Activated naive CD4-positive, alpha-beta T cell treated with anti-CD3 and anti-CD28 coated beads, Interleukin-2, amount 50 U/mL, for 72 hours (primary cell): Measurements from ENCODE around the gene ITM2B. TPM values are rescaled to one million over a fixed set of nuclear protein-coding genes. Genes with fewer than 3 reads are reported as not detected.

Experiments used
- ATAC-seq, 2 donors: fragments of 150-1000 bp; cut with Tn5 transposase; 2 replicates each; pipeline ENCODE4 v1.10.0; 2021; ENCODE audit warnings: mild to moderate bottlenecking in 2 of 2, moderate library complexity in 2 of 2
- DNase-seq, 2 donors: peaks; one replicate each; pipeline ENCODE4 v3.0.0; 2021 to 2022; ENCODE audit warnings: low spot score in 2 of 2
- H3K27ac Mint-ChIP-seq, 2 donors: one replicate each; pipeline ENCODE4 v1.8.0; 2022; ENCODE audit warnings: mild to moderate bottlenecking in 2 of 2, mixed read lengths in 2 of 2
- H3K36me3 Mint-ChIP-seq, 2 donors: one replicate each; pipeline ENCODE4 v1.8.0; 2022; ENCODE audit warnings: mixed read lengths in 2 of 2
- H3K9me3 Mint-ChIP-seq, 2 donors: one replicate each; pipeline ENCODE4 v1.8.0; 2022; ENCODE audit warnings: mixed read lengths in 2 of 2
- total RNA-seq, 2 donors: library from RNA; stranded (reverse); gene quantifications; one replicate each; pipeline ENCODE4 v1.2.3, GENCODE V29; 2022

ITM2B gene
- total RNA-seq, 2 donors from 2014 or later: 72.8 to 146 TPM

DNA sequence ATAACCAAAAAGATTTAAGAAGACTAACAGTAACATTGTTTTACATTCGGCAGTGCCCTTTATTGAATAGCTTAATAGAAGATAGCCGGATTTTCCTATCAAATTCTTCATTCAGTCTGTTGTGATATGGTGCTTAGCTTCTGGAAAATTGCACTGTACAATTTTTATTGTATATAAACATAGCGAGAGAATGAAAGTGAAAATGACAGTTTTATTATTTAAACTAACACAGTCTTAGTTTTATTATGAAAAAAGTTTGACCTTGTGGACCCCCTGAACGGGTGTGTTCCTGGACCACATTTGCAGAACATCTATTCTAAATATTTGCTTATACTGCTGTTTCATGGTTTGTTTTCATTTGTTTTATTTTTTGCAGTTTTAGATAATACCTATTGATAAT lies 8.6 kb downstream of the ITM2B start:
- ATAC-seq (no peak), DNase-seq (no peak)
- Mint-ChIP-seq H3K36me3 (peaks cover 0 to 5% of the 10 kb centered on the region in 2 donors), H3K27ac (no peak overlapping the region), H3K9me3 (no peaks in the 10 kb centered on the region)

DNA sequence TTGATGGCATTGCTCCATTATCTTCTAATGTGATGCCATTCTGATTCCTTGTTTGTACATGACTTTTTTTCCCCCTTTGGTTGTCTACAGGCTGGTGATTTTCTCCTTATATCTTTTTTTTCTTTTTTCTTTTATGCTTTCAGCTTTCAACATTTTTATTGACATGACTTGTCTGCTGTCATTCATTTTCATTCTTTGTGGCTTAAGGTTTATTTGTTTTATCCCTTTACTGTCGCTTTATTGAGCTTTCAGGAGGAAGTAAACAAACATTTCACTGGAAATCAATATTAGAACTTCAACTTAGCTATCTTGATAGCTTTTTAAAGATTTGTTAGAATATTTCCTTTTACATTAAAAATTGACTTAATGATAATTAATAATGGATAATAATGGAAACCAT lies 9.7 kb downstream of the ITM2B start:
- Mint-ChIP-seq H3K9me3 (no peaks in the 10 kb centered on the region), H3K36me3 (peaks cover 0 to 5% of the 10 kb centered on the region in 2 donors), H3K27ac (peak overlapping the region in 1 of 2 donors; percentile 31)
- DNase-seq (no peak), ATAC-seq (no peak)

DNA sequence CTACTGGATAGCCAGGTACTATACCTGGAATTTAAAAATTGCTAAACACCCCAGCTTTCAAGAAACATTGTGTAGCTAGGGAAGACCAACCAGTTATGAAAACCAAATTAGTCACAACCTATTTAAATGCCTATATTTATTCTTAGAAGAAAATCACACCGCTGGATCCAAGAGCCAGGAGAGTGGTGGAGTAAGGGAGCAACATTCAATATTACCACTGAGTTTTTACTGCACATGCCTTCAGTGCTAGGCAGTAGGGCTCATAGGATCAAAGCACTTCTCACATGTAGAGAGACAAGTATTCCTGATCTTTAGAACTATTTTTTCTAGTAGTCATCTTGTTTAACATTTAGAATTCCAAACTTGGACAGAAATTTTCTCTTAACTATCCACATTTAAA lies 11.2 kb downstream of the ITM2B start:
- no peaks in the 10 kb centered on the region for H3K9me3 Mint-ChIP-seq
- no peak overlapping the region for H3K27ac Mint-ChIP-seq
- peaks cover 0 to 5% of the 10 kb centered on the region in 2 donors for H3K36me3 Mint-ChIP-seq
- DNase-seq (no peak), ATAC-seq (no peak)

DNA sequence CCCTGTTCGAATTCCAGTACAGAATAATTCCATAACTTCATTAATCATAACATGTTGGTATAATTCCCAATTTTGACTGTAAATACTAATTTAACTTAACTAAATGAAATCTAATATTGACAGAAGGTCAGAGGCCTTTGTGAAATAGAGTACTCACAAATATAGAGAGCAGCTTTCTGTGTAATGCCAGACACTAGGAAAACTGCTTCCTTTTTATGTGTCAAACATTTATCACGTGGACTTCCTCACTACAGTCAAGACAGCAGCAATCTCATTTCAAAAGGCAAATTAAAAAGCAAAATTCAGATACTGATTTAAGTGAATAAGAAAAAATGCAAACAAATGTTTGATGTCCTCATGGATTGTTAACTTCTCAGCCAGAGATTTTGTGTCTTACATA lies 13.1 kb downstream of the ITM2B start:
- ATAC-seq: no peak

DNA sequence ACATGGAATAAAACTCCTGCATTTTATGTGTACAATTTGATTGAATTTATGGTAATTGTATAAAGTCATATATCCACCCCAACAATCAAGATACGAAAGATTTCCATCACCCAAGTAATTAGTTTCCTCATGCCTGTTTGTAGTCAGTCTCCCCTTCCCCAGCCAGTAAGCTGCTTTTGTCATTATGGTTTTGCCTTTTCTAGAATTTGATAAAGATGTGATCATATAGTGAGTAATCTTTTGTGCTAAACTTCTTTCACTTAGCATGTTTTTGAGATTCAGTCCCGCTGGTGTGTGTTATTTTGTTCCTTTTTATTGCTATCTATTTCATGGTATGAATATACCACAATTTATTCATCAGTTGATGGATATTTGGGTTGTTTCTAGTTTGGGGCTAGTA lies 16.0 kb downstream of the ITM2B start:
- DNase-seq (no peak), ATAC-seq (peak; percentile 93 to 98)
- peak overlapping the region in 1 of 2 donors; percentile 53 for H3K27ac Mint-ChIP-seq
- no peaks in the 10 kb centered on the region for H3K9me3 Mint-ChIP-seq
- H3K36me3 Mint-ChIP-seq: peaks cover 4 to 11% of the 10 kb centered on the region in 2 donors

More for the DNA sequence above, 13.1 kb downstream of the ITM2B start:
- H3K36me3 Mint-ChIP-seq: no peaks in the 10 kb centered on the region
- no peaks in the 10 kb centered on the region for H3K9me3 Mint-ChIP-seq
- DNase-seq: no peak
- peak overlapping the region in 1 of 2 donors; percentile 32 for H3K27ac Mint-ChIP-seq

DNA sequence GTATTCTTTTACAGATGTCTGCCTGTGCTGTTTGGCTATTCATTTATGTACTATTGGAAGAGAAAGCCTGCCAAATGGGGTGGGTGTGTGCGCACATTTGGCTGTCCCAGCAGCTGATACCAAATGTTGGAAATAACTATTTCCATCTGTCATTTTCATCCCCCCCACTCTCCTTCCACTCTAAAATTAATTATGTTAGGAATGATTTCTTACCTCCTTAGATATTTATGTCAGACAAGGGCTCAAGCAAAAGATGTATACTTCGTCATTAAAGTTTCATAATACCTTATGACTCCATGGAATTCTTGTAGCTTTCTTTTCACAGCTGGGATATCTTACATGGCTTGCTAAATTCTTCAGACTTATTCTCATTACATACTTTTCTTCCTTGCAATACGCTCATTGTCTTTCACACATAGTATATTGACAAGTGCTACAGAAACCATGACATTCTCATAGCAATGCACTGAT lies 18.6 kb downstream of the ITM2B start:
- Mint-ChIP-seq H3K9me3 (no peaks in the 10 kb centered on the region), H3K36me3 (peaks cover 8 to 21% of the 10 kb centered on the region in 2 donors), H3K27ac (no peak overlapping the region)
- ATAC-seq (no peak), DNase-seq (no peak)

DNA sequence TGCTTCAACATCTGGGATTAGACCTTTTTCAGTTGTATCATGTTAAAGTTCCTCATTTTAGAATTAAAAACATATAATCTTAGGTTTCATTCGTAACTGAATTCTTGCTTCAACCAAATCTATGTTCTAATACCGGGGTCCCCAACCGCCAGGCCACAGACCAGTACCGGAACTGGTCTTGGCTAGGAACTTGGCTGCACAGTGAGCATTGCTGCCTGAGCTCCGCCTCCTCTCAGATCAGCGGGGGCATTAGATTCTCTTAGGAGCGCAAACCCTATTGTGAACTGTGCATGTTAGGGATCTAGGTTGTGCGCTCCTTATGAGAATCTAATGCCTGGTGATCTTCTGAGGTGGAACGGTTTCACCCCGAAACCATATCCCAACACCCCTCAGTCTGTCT lies 19.2 kb downstream of the ITM2B start:
- no peak for ATAC-seq
- DNase-seq: no peak
- H3K36me3 Mint-ChIP-seq: peaks cover 9 to 21% of the 10 kb centered on the region in 2 donors
- H3K27ac Mint-ChIP-seq: no peak overlapping the region
- no peaks in the 10 kb centered on the region for H3K9me3 Mint-ChIP-seq

DNA sequence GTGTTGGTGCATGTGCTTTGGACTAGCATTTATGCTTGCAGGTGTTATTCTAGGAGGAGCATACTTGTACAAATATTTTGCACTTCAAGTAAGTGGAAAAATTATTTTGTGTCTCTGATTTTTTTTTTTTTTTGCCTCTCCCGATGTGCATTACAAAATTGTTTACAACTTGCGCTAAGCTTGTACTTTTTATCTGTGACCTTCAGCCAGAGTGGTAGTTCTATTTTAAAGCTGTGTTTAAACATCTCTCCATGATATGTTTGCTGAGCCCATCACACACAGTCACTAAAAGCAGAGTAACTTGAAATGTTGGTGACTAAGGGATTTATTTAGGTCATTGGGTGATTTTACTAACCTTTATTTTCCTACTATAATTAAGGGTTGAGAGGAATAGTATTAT lies 20.8 kb downstream of the ITM2B start:
- no peaks in the 10 kb centered on the region for H3K9me3 Mint-ChIP-seq
- DNase-seq (no peak), ATAC-seq (no peak)
- peaks cover 9 to 37% of the 10 kb centered on the region in 2 donors for H3K36me3 Mint-ChIP-seq
- H3K27ac Mint-ChIP-seq: no peak overlapping the region

DNA sequence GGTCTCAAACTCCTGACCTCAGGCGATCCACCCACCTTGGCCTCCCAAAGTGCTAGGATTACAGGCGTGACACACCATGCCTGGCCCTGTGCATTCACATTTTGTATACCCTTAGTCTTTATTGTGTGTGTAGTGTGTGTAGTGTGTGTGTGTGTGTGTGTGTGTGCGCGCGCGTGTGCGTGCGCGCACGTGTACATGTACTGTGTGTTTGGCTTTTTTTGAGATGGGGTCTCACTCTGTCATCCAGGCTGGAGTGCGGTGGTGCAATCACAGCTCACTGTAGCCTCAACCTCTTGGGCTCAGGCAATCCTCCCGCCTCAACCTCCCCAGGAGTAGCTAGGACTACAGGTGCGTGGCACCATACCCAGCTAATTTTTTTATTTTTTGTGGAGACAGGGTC lies 22.1 kb downstream of the ITM2B start:
- no peak for DNase-seq
- Mint-ChIP-seq H3K27ac (no peak overlapping the region), H3K9me3 (no peaks in the 10 kb centered on the region), H3K36me3 (peaks cover 13 to 49% of the 10 kb centered on the region in 2 donors)
- ATAC-seq: no peak

DNA sequence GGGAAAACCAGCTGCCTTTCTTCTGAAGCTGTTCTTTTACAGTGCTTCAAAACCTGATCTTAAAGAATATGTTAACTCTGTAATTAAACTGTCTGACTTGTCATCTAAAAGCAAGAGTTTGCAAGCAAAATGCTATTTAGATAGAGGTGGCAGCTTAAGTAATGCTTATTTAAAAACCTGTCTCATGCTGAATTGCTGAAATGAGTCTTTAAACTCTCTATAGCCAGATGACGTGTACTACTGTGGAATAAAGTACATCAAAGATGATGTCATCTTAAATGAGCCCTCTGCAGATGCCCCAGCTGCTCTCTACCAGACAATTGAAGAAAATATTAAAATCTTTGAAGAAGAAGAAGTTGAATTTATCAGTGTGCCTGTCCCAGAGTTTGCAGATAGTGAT lies 22.9 kb downstream of the ITM2B start:
- Mint-ChIP-seq H3K36me3 (peaks cover 18 to 55% of the 10 kb centered on the region in 2 donors), H3K27ac (peak overlapping the region in 1 of 2 donors; percentile 3), H3K9me3 (no peaks in the 10 kb centered on the region)
- no peak for DNase-seq
- ATAC-seq: peak; percentile 41

DNA sequence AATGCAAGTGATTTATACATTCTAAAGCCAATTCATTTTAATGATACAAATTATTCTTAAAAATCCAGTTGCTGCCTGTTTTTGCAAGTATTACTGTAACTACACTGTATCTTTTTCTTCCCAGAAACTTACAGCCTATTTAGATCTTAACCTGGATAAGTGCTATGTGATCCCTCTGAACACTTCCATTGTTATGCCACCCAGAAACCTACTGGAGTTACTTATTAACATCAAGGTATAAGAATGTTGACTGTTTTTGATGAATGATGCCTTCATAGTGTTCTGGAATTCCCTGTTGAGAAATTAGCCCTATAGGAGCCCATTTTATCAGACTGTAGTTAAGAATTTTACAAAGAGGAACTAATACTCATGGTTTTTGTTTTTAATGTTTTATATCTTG lies 25.0 kb downstream of the ITM2B start:
- no peak for DNase-seq
- H3K36me3 Mint-ChIP-seq: peaks cover 24 to 59% of the 10 kb centered on the region in 2 donors
- H3K9me3 Mint-ChIP-seq: no peaks in the 10 kb centered on the region
- H3K27ac Mint-ChIP-seq: no peak overlapping the region
- ATAC-seq: no peak

DNA sequence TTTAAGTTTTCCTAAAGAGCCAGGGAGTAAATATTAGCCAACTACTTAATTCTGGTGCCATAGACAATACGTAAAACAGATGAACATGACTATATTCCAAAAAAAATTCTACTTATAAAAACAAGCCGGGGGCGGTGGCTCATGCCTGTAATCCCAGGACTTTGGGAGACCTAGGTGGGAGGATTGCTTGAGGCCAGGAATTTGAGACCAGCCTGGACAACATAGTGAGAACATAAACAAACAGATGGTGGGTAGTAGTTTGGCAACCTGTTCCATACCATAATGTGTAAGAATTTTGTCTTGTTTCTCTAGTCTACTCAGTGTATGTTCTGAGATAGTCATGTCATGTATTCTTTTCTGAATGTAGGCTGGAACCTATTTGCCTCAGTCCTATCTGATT lies 25.4 kb downstream of the ITM2B start:
- Mint-ChIP-seq H3K27ac (no peak overlapping the region), H3K36me3 (peaks cover 24 to 63% of the 10 kb centered on the region in 2 donors), H3K9me3 (no peaks in the 10 kb centered on the region)
- ATAC-seq (no peak), DNase-seq (no peak)

DNA sequence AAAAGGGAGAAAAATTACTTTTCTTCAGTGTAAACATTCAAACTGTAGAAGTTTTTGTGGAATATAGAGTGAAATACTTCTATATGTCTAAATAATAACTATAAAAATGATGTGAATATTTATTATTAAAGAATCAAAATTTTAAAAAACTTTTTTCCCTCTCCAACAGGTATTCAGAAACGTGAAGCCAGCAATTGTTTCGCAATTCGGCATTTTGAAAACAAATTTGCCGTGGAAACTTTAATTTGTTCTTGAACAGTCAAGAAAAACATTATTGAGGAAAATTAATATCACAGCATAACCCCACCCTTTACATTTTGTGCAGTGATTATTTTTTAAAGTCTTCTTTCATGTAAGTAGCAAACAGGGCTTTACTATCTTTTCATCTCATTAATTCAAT lies 28.0 kb downstream of the ITM2B start:
- Mint-ChIP-seq H3K36me3 (peaks cover 25 to 56% of the 10 kb centered on the region in 2 donors), H3K27ac (no peak overlapping the region), H3K9me3 (no peaks in the 10 kb centered on the region)
- DNase-seq: no peak
- no peak for ATAC-seq

DNA sequence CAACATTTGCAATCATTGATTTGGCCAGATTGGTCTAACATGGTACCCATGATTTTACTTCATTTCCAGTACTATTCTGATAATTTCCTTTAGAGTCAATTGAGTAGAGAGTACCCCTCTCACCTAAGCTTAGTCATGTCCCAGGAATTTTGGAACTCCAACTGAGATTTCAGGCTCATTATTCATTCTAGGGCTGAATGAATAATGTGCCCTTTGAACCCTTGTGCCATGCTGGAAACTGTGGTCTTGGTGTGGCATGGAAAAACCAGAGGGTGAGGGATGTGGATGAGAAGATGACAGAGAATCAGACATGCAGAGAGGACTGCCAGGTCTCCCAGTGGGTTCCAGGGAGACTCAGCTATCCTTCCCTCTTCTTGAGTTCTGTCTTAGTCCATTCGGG lies 30.2 kb downstream of the ITM2B start:
- Mint-ChIP-seq H3K9me3 (no peaks in the 10 kb centered on the region), H3K36me3 (peaks cover 21 to 46% of the 10 kb centered on the region in 2 donors), H3K27ac (no peak overlapping the region)
- DNase-seq (no peak), ATAC-seq (peak in 1 of 2 donors; percentile 9)

DNA sequence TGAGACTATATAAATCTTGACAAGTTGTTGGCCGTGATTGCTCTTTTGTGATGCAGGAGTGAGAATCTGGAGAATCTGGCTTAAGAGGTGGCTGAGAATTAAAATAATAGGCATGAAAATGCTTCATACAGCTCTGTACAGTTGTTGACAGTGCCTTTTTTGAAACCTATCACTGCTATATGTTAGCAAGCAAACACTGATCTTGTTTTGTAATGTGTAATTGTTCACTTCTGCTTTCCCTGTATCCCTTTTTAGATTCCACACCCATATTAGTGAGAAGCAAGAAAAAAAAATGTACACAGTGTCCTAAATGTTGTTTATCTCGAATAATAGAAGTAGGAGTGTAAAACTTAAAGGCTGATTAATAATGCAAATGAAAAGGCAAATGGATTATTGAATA lies 31.1 kb downstream of the ITM2B start:
- DNase-seq: no peak
- H3K36me3 Mint-ChIP-seq: peaks cover 21 to 46% of the 10 kb centered on the region in 2 donors

DNA sequence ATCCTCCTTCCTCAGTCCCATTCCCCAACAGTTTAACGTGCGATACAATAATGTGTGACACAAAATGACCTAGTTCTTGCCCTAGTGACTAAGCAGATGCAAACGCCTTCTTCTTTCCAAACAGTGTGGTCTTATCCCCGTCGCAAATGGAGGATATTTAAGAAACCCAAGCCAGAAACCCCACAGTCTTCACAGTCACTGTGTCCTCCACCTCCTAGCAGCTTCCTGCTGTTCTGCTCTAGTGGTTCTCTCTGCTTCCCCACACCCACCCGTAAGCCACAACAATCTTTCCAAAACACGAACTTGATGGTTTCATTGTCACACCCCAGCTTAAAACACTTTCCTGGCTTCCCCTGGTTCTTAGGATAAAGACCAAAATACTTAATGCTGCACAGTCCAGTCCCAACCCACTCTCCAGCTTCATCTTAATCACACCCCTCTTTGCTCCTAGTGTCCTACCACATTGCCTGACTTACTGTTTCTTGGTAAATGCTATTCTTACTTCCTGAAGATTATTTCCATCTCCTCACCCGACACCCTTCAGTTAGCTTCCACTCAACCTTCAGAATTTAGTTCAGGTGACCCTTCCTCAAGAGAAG lies 32.3 kb downstream of the ITM2B start:
- Mint-ChIP-seq H3K27ac (peak overlapping the region; percentile 7 to 46), H3K9me3 (peaks cover 0 to 7% of the 10 kb centered on the region in 2 donors), H3K36me3 (peaks cover 16 to 40% of the 10 kb centered on the region in 2 donors)
- ATAC-seq (peak; percentile 77 to 81), DNase-seq (peak in 1 of 2 donors; percentile 18)

More for the DNA sequence above, 31.1 kb downstream of the ITM2B start:
- no peak for ATAC-seq
- Mint-ChIP-seq H3K9me3 (peaks cover 0 to 1% of the 10 kb centered on the region in 2 donors), H3K27ac (peak overlapping the region in 1 of 2 donors; percentile 48)

DNA sequence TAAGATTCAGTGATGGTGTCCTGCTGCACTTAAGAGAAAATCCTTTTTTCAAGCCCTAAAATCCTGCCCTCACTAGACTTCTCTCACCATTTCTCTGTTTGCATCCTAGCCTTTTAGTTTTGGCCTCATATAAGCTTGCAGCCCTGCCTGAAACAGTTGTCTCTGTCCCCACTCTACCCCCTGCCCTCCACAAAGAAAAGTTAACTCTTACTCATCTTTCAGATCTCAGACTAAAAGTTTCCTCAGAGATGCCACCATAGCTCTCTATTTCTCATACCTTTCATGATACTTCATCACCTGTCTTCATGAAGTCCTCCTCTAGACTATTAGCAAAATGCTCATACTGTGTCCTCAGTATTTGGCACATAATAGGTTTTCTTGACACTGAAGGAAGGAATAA lies 33.1 kb downstream of the ITM2B start:
- ATAC-seq (peak; percentile 67 to 88), DNase-seq (no peak)
- H3K27ac Mint-ChIP-seq: peak overlapping the region in 1 of 2 donors; percentile 46
- H3K36me3 Mint-ChIP-seq: peaks cover 12 to 35% of the 10 kb centered on the region in 2 donors
- peaks cover 0 to 7% of the 10 kb centered on the region in 2 donors for H3K9me3 Mint-ChIP-seq
